Anterior cingulate cortex (tissue), 58 donors: ENCODE data around the gene ABCA1.
"Not testable (repeated sequence)": the region's sequence is repeated elsewhere in the genome, so short reads cannot be mapped to it uniquely, and the experiment has no call there.

Experiments
- DNase-seq, 58 donors: peaks; one replicate each; lab custom pipeline; 2025; lab: John Stamatoyannopoulos, UW

The ABCA1 gene

DNA sequence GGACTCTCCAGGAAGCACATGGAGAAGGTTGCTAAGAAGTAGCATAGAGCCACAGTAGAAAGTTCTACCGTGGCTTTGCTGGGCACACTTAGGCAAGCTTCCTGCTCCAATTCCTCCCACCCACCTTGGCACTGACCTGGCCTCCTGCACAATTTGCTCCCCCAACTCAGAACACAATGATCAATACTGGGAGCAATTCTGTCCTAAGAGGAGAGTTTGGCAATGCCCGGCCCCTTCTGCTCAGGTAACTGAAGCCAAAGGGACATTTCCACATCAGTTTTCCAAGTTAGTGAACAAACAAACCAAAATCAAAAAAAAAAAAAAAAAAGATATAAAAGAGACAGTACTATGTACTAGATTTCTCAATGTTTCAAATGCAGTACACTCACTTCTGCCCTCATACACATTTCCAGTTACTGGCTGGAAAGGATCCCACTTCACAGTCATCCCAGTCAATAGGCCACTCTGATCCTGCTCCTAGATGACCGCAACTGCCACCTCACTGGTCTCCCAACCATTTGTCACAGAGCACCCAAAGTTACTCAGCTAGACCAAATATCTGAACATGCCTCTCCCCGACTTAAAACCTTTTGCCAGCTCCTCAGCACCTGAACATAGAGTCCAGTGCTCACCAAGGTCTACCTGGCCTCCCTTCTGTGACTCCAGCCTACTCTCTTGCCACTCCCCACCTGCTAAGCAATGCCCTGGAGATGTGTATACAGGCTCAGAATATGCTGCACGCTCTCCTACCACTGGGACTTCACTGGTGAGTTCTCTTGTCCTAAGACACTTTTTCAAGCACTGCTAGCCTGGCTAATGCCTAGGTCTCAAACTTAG, 21.3 kb downstream of the ABCA1 start:
- peak in 1 of 58 donors; percentile 43 for DNase-seq

DNA sequence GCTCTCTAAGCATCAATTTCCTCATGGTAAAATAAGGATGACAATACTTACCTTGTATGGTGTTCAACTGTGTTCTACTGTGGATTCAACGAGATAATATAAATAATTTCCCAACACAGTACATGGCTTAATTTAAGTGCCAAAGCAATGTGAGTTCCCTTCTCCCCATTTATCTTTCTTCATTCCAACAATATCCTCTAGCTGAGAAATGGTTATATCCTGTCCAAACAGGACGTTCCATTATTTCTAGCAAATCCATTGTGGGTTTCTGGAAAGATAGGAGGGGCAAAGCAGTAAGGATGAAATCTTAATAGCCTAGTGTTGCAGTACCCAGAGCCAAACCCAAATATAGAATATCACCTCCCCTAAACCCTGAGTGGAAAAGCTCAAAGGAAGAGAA, 22.0 kb downstream of the ABCA1 start:
- no peak for DNase-seq

DNA sequence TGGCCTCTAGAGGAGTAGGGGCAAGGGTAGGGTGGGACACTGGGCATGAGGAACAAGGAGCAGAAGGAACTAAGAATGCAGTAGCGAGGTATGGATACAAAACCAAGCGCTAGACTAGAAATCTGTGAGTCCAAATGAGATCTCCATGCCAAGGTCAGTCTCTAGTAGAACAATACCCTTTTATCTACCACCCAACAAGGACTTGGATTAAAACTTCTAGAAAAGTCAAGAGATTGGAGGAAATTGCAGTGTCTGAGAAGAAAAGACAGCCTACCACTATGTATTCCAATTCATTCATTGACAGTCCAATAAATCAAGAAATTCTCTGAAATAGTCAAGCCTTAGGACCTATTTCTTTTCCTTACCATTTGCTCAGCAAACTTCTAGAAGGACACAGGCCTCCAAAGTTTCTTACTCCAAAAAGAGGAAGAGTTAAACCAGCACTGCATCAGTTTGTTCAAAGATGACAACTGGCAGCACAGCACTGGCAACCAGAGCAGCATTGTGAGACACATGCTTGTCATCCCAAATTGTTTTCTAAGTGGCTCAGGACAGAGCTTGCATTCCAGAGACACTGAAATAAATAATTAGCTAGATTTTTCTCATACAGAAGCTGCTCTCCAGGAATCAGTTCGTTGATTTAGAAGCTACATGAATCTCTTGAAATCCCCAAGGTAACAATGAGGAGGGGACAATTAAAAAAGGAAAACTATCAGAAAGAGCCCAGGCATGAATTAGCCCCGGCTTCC, 22.6 kb downstream of the ABCA1 start:
- DNase-seq: no peak

- peak in 1 of 58 donors; percentile 45 for DNase-seq
Observed at GRCh38 chr9:104903609-104904008, 24.3 kb downstream of the ABCA1 start.

DNA sequence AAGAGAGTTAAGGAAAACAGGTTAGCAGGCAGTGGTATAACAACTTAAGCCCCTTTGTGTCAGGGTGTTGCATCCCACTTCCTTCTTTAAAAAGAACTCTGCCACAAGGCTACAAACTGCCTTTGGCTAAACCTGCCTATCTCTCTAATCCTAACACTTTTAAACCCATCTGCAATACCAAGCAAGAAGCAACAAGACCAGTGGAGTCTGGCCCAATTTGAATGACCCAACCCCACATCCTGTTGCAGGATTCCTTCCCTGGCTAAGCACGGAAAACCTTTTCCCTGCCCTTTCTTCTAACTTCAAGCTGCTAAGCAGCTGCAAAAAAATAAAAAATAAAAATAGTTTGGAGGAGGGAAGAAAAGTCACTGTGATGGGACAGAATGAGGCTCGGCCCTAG, 27.1 kb downstream of the ABCA1 start:
- no peak for DNase-seq

DNA sequence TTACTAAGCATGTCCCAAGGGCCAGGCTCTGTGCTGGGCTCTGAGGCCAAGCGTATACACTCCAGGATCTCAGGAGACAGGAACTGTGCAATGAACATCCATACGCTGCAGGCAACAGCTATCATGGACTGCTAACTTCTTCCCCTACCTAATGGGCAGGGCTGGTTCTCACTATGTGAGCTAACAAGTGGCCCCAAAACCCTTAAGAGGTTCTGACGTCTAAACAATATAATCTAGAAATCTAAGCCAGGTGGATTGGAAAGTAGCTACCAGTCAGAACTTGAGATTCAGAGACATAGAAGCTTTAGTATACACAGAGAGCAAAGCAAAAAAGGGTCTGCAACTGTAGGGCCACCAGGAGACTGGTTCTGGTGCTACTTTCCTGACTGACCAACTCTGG, 27.6 kb downstream of the ABCA1 start:
- DNase-seq: no peak

DNA sequence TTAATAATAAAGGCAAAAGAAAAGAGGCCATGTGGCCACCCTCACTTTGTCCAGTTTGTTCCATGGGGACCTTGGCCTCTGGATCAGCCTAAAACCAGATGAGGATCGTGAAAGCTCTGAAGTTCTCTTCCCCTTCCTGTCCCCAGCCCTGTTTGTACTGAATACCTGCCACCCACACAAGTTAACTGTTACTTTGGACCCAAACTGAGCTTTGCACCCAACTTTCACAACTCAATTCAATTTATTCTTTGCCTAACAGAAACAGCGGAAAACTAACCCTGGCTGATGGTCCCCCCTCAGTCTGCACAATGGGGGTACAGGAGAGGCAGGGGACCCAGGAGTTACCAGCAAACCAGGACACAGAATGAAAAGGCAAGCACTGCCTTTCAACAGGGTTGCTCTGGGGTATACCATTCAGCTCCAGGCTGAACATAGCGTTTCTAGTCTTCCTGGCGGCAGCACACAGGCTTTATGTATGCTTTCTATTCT, 28.2 kb downstream of the ABCA1 start:
- no peak for DNase-seq

- not testable (repeated sequence) for DNase-seq
Observed at GRCh38 chr9:104898376-104898775, 29.6 kb downstream of the ABCA1 start.

DNA sequence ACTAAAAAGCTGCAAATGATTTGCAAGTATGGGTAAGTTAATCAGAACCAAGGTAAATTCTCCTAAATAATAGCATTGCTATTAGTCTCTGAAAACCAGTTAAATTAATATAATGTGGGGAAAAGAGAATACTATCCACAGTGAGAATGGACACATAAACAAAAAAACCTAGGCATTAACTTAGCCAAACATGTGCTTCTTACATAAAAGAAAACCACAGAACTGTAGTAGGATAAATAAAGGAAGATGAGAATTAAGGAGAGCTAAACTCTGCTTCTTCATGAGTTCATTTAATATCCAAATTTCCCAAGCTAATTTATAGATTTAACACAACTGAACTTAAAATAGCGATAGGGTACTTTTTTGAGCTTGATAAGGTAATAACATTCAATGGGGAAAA, 31.8 kb downstream of the ABCA1 start:
- no peak for DNase-seq

DNA sequence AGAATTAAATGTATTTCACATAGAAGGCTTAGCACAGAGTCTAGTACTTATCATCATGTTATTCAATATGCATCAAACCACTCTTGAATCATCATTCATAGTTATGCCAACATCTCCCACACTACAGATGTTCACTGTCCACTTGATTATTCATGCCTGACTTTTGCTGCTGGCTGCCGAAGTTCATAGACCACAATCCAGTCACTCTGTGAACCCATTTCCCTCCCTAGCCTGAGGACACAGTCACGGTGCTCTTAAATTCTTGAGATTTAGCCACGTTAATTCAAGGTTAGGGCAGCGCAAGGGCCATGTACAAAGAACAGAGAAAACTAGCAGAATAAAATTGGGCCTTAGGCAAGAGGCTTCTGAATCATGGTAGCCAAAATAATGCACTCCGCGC, 32.4 kb downstream of the ABCA1 start:
- no peak for DNase-seq

DNA sequence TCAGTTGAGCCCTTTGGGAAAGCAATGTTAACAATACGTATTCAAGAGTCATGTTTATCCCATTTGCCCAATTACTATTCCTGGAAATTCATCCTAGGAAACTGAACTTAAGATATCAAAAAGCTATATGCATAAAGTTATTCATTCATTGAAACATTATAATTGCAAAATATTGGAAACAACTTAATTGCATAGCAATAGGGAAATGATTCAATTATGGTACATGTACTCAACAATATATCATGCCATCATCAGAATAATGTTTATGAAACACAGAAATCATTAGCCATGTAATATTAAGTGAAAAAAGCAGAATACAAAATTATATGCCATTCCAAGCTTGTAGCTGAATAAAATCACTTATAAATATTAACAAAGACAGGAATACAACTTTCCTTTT, 35.3 kb downstream of the ABCA1 start:
- DNase-seq: no peak

DNA sequence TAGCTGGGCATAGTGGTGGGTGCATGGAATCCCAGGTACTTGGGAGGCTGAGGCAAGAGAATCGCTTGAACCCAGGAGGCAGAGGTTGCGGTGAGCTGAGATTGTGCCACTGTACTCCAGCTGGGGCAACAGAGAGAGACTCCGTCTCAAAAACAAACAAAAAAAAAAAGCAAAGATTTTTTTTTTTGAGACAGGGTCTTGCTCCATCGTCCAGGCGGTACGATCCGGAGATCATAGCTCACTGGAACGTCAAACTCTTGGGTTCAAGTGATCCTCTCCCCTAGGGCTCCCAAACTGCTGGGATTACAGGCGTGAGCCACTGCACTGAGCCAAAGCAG, 37.6 kb downstream of the ABCA1 start:
- no peak for DNase-seq

DNA sequence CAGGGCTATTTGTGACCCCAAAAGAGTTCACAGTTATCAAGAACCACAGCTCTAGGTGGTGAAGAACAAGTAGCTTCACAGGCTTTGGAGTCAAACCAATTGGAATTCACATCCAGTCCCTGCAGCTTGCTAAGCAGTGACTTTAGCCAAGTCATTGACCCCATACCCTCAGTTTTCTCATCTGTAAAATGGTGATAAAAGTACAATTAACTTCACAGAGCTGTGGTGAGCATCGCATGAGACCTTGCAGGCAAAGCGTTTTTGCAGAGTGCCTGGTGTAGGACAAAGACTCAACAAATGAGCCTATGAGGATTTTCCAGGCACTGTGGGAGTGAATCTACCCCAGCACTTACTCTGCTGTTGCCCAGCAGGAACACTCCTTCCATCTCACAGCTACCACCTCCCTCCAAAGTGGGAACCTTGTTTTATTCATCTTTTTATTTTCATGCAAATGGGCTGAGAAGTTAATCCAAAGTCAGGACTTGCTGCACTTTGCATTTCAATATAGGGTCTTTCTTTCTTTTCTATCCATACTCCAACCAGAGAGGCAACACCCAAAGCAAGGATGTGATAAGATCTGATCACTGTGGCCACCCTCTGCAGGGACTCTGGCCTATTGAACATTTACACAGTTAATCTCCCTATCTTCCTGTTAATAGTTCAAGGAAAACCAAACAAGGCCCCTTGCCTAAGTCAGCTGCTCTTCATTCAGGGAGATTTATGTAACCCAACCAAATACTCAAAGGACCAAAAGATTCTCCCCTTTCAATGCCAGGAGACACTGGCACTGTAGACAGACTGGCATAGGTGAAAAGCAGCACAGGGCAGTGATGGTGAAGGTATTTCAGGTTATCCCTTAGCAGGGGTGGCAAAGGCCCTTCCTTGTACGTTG, 41.9 kb downstream of the ABCA1 start:
- DNase-seq: no peak

DNA sequence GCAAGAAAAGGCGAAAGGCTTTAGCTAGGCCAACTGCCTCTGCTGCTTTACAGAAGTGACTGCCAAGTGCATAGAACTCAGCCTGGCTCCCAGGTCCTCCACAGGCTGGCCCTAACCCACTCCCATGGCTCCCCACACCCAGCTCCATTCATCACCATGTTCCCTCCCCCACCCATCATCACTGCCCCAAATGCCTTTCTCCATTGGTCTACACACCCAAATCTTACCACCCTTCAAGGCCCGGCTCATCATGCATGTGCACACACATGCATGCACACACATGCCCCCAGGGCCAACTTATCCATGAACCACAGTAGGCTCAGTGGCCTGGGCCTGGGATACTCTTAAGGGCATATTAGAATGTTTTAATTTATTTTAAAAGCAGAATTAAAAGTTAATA, 44.8 kb downstream of the ABCA1 start:
- no peak for DNase-seq

- no peak for DNase-seq
Observed at GRCh38 chr9:104882566-104882965, 45.4 kb downstream of the ABCA1 start.

DNA sequence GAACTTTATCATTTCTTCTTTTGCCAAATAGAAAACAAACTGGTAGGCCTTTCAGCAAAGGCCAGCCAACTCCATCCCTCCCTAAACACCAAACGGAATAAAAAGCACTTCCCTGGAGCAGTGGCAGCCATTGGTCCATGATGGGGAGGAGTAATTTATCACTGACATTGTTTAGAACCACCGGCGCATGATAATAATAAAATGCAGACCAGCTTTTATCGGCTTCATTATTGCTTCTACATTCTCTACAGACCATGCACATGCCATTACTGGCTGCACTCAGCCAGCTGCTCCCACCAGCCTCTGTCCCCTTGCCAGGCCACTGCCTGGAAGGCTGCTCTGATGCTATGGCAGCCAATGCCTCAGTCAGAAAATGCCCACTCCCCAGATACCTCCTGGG, 45.9 kb downstream of the ABCA1 start:
- no peak for DNase-seq

GRCh38 chr9:104879555-104880309, 48.2 kb downstream of the ABCA1 start:
- no peak for DNase-seq

GRCh38 chr9:104876587-104876986, 51.4 kb downstream of the ABCA1 start:
- no peak for DNase-seq

DNA sequence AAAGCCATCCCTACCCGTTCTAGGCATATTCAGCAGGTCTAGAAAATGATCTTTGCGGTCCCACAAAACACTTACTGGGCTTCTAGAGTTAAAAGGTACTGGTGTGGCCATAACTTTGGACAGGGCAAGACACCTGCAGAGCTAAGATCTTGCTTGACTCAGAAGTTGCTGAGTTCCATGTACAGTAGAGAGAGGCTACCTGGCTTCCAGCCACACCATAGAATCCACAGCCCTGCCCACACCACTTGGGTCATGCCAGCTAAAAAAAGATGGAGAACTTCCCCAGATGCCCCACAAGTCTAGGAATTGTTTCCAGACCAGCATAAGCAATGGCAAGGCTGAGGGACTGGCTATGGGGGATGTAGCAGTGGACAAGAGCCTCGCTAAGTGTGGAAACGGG, 52.1 kb downstream of the ABCA1 start:
- no peak for DNase-seq

DNA sequence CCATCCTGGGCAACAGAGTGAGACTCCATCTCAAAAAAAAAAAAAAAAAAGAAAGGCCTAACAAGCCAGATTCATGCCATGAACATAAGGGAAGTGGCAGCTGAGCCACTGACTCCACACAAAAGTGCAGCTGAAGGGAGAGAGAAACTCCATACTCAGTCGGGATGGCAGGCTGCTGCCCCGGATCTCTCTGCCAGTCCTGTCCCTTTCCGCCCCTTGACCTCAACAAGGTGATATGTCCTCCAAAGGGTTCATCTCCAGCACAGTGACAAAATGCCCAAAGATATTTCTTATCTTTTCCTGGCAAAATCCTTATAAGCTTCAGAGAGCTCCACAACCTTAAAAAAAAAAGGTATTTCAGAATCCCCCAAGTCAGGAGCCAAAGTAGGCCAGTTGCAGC, 52.6 kb downstream of the ABCA1 start:
- DNase-seq: no peak
